NCI-H1694 treated with DMSO at 0.1 percent for 48 hours (cell line): Measurements from ENCODE around the gene TGFBR2.

Source experiments
- DNase-seq: peaks from one replicate; lab custom pipeline; 2025; lab: John Stamatoyannopoulos, UW

TGFBR2 gene

DNA sequence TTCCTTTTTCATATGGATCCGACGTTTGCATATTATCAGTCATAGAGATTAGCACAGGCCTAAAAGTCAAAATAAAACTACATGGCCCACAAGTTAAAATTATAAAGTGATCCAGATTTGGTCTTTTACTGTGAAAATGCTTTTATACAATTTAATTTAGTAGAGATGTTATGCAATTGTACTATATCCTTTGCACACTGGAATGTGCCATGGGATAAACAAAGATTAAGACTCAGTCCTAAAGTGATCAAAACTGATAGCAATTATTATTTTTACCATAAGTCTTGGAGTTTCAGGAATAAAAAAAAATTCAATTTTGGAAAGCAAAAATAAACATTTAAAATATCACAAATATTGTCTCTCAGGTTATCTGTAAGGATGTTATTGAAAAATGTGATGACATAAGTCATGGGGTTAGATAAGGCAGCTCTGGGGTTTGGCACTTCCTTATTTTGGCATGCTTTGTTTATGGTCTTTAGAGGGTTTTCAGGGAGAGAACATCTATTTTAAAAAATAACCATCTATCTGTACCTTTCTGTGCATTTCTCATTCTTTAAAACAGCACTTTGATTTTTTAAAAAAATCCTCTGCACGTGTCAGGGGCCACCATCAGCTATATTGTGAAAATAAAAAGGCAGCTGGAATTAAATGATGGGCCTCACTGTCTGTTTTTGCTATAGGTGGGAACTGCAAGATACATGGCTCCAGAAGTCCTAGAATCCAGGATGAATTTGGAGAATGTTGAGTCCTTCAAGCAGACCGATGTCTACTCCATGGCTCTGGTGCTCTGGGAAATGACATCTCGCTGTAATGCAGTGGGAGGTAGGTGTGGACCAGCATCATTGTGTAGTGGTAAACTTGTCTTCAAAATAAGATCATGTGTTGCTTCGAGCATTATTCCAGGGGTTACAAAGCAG, 67.3 kb downstream of the TGFBR2 start:
- DNase-seq = no peak

DNA sequence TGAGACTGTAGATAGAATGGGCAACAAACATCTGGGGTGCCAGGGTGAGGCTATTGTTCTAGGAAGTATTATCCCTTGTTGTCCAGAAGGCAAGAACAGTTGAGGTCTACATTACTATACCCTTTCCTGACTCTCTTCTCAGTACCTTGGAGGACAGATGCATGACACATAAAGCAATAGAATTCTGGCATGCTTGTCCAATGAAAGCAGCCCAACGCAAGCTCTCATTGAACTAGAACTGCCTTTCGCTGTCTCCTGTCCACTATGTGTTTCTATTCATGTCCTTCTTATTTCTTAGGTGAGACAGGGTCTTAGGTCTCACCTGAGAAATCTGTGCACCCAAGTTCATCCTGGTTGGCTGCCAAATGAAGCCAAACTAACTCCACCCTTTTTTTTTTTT, 68.6 kb downstream of the TGFBR2 start:
- no peak for DNase-seq

DNA sequence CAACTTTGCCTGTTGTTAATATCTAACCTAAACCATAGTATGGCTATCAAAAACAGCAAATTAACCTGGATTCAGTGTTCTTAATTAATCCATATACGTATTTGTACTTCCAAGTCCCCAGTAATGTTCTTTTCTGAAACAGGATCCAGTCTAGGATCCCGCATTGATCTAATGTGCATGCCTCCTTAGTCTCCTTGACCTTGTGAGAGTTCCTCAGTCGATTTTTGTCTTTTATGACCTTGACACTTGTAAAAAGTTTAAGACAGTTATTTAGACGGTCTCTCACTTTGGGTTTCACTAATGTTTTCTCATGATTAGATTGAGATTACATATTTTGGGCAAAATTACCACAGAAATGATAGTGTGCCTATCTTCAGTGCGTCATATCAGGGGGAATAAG, 69.4 kb downstream of the TGFBR2 start:
- no peak for DNase-seq

DNA sequence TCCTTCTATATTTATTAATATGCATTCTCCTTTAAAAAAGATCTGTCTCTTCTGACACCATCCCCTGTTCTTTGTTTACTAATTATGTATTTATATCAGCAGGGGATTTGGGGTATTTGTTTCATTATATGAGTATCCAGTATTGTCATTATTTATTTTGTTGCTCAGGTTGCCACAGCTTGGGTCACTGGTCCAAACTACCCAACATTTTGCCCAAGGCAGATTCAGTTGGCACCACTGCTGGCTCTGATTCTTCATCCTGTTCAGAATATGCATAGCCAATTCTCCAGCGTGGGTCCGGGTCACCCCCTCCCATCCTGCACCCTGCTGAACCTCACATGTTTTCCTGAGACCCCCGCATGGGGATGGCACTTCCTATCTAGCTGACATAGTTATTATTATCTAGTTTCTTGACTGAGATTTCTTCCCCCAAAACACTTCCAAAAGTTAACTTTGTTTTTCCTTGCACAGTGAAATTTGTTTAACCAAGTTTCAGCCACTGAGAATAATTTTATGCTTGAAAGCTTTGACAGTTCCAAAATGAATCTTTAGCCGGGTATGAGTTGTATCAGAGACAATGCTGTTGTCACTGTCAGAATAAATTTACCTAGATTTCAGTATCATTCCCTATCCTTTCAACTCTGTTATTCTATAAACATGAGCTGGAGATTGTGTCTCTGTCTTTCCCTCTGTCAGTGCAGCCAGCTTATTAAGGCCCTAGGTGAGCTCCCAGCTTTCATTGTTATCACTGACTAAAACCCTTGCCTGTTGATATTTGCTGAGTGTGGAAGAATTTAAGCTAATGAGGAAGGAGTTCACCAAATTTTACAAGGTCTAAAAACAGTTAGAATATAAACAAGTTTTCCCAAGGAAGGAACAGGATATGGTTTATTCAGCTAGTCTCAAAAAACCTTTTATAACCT, 70.3 kb downstream of the TGFBR2 start:
- DNase-seq = no peak

DNA sequence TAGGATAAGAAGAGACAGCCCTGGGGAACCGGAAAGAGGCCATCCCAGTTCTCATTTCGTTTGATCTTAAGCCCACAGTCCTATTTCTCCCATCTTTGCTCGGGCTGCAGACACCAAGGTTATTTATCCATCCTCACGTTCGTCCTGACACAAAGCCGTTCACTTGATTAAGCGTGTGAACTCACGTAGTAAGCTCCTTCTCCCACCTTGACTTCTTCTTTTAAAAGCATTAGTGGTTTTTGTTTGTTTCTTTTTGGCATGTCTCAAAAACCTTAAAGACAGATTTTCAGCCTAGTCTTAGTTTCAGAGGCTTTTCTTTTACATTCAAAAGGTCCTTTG, 70.9 kb downstream of the TGFBR2 start:
- DNase-seq = no peak

DNA sequence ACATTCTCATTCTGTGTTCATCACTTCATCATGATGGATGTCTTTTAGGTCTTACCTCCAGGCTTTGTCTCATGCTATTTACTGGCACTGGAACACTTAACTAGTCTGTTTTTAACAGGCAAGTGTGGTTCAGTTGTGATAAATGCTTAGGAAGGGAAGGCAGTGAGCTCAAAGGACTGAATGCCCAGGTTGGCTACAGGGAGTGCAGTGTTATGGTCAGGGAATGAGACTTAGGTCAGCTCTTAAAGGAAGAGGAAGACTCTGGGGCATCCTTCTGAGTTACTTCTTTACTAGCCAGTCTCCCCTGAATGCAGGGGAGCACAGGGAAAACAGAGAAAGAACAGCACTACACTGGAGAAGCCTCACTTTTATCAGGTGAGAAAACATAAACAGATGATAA, 72.6 kb downstream of the TGFBR2 start:
- DNase-seq = no peak

DNA sequence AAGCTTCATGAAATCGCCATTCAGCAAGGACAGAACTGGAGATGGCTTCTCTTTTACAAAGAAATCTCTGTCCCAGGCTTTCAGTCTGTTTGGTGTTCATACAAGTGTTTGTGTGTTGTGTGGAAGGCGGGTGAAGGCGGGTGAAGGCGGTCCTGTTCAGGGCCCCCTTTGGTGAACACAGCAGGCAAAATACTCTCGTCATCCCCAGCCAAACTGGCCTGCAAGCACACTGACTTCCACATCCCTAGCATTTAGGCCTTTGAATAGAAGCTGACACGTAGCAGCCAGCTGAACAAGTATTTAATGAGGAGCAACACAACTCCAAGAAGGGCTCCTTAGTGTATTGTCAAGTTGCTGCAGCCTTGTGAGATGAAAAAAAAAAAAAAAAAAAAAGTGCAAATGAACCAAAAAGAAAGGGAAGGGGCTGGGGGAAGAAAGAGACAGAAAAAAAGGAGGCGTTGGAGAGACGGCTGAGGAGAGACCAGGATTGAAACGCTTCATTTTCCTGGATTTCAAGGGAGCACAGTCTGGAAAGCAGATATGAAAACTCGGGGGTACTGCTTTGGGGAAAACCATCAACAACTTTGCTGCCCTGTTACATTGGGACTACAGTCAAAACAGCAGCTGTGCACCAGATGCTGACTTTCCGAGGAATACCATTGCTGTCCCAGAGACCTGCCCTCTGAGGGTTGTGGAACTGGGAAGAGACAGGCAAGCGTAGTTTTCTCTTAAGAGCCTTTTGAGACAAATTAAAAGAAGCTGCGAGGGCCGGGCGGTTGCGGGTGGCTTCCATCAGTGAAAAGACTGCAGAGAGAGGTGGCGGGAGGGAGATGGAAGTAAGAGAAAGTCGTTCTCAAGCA, 74.6 kb downstream of the TGFBR2 start:
- DNase-seq = no peak

DNA sequence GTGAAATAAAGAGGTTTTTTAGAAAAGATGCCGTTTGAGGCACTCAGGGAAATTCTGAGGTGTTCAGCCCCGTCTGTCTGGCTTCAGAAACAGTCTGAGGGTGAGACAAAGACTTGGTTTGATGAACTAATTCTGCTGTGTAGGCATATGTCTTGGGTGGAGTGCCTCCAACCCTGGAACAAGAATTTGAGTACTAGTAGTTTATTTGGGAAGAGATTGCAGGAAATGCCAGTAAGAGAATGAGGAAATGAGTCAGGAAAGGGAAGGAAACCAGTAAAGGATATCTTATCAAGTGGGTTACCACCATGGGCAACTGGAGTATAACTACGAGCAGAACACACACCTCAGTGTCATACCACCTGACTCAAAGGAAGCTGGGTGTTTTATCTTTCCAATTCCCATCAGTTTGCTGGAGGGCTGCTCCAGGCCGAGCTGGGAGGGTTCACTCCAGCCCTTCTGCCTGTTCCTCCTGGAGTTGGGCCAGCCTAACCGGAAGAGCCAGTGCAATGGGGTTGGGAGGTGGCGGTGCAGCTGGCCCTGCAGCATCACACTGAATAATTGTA, 75.3 kb downstream of the TGFBR2 start:
- no peak for DNase-seq

DNA sequence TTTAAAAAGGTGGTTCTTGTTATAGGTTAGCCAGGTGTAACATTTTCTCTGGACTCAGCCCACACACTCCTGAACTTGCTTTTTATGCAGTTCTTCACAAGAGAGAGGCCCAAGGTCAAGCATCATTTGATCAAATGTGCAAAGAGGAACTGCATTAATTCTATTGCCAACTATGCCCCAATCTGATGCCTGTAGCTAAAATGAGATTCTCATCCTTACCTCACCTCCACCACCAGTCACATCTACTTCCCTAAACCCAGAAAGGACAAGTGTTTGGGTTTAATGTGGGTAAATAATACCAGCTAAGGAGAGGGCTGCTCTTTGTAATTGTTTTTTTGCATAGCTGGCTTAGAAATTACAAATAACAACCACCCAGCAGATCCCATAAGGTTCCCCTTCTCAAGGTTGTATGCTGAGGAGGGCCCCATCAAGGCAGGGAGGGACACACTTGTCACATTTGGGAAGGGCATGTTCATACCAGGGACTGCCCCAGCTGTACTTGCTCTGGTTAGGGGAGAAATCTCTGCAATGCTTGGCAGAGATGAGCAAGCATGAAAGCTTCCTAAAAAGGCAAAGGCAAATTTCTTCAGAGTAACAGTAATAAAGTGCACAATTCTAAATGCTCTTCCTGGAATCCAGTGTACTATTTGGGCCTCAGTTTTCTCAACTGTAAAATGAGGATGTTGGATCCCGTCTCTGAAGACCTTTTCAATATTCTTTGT, 76.2 kb downstream of the TGFBR2 start:
- no peak for DNase-seq

DNA sequence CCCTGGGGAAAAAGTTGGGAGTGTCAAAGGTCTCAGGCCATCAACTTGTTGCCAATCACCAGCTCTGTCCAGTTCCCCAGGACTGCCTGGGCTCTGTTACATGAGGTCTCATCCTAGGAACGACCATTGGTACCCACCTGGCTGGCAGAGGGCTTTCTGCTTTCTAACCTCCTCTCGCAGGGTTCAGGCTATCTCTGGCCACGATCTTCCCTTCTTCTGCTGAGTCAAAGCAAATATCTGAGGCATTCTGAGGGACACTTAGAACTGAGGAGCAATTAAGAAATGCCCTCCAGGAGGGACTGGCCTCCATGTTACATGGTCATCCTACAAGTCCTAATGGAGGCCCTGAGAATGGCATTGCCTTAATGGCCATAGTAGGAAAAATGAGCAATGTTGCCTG, 77.4 kb downstream of the TGFBR2 start:
- no peak for DNase-seq

DNA sequence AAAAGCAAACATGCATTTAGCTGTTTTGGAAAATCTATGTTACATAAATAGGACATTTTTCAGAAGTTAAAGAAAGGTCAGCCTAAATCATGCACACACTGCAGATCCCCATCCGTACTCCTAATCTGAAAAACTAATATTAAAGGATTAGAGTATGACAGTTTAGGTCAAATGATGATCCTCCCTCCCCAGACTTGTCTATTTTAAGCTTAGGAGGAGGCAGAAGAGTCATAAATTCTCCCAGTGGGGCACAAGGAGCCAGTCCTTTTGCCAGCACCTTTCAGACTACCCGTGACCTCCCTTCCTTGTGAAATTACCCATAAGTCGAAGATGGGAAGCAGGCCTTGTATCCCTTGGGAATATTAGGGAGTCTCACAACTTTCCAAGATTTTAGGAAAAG, 78.0 kb downstream of the TGFBR2 start:
- no peak for DNase-seq

DNA sequence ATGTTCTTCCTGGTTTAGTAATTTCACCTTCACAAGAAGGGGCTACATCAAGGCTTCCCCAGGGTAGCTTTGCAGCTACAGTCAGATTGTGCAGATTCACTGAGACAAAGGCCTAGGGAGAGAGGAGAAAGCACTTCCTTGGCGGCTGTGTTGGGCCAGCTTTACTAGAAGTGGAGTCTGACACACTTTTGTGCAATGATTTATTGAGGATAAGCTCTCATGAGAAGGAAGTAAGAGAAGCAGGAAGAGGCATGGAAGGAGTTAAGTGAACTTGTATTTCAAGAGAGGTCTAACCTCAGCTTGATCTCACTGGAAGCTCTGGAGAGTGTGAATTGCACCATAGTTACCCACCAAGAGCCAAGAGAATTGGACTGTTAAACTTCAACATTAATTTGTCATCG, 78.9 kb downstream of the TGFBR2 start:
- DNase-seq = no peak

DNA sequence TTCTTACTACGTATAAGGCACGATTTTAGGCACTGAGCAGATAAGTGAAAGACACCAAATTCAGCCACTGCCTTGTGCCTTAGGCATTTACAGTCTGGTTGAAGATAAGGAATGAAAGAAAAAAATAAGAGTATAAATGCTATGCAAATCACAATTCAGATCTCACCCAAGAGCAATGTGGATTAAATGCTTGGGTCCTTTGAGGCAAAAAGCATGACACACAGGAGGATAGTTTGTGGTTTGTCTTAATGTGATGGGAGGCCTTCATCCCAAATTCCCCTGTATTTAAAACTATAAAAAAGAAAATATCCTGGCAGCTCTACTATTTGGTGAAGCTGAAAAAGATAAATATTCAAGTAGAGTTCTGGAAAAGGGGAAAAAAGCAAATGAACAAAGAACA, 79.8 kb downstream of the TGFBR2 start:
- no peak for DNase-seq

DNA sequence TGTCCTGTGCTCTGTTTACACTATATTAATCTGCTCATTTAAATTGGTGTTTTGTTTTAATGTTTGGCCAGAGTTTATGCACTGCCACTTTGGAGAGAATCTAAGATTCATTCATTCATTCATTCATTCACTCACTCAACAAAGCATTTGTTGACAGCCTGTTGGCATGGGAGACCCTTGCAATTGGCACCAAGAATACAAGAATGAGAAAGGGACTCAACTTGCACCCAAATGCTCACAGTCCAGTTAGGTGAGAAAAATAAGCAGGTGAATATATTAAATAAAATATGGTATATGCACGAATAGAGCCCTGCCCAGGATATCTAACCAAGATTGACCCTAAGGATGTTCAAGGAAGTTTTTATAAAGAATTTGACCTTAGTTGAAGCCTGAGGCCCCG, 80.4 kb downstream of the TGFBR2 start:
- DNase-seq = no peak

DNA sequence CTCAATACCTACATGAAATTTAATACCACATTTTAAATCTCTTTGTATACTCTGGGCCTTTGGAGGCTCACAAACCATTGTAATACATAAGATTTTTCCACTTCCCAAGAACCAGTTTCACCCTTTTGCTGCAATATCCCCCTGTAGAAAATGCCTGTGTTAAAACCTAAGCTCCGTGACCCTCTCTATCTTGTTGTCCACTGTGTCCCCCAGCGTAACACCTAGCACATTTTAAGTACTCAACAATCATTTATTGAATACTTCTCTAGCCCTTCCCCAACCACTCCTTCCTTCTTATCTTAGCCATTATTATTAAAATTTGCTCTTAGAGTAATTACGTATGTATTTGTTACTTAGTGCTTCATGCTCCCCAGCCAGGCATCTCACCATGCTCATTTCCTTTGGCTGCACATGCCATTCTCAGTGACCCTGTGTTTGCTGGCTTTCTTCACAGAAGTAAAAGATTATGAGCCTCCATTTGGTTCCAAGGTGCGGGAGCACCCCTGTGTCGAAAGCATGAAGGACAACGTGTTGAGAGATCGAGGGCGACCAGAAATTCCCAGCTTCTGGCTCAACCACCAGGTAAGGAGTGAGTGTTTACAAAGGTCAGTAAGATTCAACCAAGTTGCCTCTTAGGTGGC, 81.6 kb downstream of the TGFBR2 start:
- no peak for DNase-seq

DNA sequence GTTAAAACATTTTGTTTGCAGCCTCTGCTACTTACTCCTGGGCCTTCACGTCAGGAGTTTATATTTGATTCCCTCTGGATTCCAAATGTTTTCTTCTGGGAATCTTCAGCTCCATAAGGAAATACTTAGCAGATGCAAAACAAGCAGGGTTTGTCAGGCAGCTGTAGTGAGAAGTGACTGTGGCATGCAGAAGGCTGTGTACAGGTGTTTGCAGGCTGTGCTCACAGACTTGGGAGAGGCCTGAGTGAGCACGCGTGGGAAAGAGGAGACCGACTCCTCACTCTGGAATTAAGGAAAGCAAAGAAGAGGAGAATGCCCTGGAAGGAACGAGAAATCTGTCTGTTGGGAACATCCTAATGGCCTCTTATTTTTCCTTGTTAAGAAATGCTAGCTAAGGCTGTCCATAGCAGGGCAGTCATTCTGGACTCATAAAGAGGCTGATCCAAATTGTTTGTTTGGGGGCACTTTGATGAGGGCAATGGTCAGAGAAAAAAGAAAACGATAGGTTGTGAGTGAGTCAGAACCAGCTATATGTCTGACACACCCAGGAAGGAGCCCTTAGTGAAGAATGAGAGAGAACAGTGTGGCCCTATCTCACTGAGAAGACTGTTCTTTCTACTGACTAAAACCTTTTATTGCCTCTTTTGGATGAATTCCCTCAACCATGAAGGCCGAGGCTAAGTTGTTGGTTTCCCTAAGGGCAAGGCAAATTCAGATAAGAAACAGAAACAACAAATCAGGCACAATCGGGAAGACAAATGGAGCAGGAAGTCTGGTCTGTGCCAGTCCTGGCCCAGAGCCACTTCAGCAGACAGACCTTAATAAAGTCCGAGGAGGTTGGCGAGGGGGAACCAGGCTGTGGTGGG, 82.6 kb downstream of the TGFBR2 start:
- DNase-seq = no peak

DNA sequence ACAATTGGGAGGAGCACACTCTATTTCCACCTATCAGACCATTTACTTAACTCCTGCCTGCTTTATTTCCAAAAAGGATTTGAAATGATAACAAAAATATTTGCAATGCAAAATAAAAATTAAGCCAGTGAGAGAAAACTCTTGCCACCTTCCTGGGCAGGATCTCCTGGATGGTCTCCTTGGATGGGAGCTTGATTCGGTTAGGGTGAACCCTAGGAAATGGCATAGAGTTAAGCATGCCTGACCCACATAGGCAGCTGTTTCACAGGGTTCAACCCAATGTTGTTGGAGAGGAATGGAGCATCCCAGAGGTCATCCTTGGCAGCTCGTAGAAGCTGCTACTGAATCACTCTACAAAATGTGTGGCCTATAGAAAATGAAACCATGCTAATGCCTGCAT, 83.8 kb downstream of the TGFBR2 start:
- DNase-seq = no peak

DNA sequence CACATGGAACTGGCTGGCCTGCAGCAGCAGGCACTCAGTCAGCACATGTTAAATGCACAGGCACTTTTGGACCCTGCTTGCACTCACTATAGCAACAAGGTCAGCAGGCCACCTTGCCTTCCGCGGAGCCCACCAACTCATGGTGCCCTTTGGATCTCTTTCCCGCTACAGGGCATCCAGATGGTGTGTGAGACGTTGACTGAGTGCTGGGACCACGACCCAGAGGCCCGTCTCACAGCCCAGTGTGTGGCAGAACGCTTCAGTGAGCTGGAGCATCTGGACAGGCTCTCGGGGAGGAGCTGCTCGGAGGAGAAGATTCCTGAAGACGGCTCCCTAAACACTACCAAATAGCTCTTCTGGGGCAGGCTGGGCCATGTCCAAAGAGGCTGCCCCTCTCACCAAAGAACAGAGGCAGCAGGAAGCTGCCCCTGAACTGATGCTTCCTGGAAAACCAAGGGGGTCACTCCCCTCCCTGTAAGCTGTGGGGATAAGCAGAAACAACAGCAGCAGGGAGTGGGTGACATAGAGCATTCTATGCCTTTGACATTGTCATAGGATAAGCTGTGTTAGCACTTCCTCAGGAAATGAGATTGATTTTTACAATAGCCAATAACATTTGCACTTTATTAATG, 85.0 kb downstream of the TGFBR2 start:
- DNase-seq = no peak

DNA sequence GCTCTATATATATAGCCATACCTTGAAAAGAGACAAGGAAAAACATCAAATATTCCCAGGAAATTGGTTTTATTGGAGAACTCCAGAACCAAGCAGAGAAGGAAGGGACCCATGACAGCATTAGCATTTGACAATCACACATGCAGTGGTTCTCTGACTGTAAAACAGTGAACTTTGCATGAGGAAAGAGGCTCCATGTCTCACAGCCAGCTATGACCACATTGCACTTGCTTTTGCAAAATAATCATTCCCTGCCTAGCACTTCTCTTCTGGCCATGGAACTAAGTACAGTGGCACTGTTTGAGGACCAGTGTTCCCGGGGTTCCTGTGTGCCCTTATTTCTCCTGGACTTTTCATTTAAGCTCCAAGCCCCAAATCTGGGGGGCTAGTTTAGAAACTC, 85.5 kb downstream of the TGFBR2 start:
- no peak for DNase-seq
